NCI-H2171 treated with DMSO at 0.1 percent for 48 hours (cell line): ENCODE results near the gene TXNRD2.

Source experiments
- DNase-seq: peaks from one replicate; lab custom pipeline; 2025; lab: John Stamatoyannopoulos, UW

The TXNRD2 gene

GRCh38 chr22:19966908-19967750 lies 25.5 kb upstream of the TXNRD2 start:
- DNase-seq, result no peak

- peak; percentile 11 for DNase-seq
These were observed 24.4 kb upstream of the TXNRD2 start for GRCh38 chr22:19965771-19966709.

- no peak for DNase-seq
These were observed 23.2 kb upstream of the TXNRD2 start for GRCh38 chr22:19964701-19965386.

- DNase-seq, result no peak
These were observed 22.4 kb upstream of the TXNRD2 start for GRCh38 chr22:19963863-19964642.

- no peak for DNase-seq
These were observed 21.5 kb upstream of the TXNRD2 start for GRCh38 chr22:19962909-19963806.

- peak; percentile 77 for DNase-seq
These were observed 20.8 kb upstream of the TXNRD2 start for GRCh38 chr22:19962246-19962908.

- DNase-seq, result no peak
These were observed 20.2 kb upstream of the TXNRD2 start for GRCh38 chr22:19961868-19962245.

GRCh38 chr22:19961201-19961580 lies 19.6 kb upstream of the TXNRD2 start:
- DNase-seq, result no peak

GRCh38 chr22:19960491-19961200 lies 19.0 kb upstream of the TXNRD2 start:
- DNase-seq, result no peak

- no peak for DNase-seq
These were observed 18.2 kb upstream of the TXNRD2 start for GRCh38 chr22:19959587-19960490.

- DNase-seq, result no peak
These were observed 17.5 kb upstream of the TXNRD2 start for GRCh38 chr22:19959043-19959586.

- DNase-seq, result peak; percentile 58
These were observed 16.7 kb upstream of the TXNRD2 start for GRCh38 chr22:19958083-19959042.

- no peak for DNase-seq
These were observed 15.8 kb upstream of the TXNRD2 start for GRCh38 chr22:19957445-19957844.

GRCh38 chr22:19955241-19956128 lies 13.9 kb upstream of the TXNRD2 start:
- DNase-seq, result peak; percentile 42

GRCh38 chr22:19951346-19951745 lies 9.7 kb upstream of the TXNRD2 start:
- peak; percentile 53 for DNase-seq
